Activated naive CD8-positive, alpha-beta T cell treated with anti-CD3 and anti-CD28 coated beads for 36 hours (primary cell): ENCODE measurements around the gene ATG10. TPM values are rescaled to one million over a fixed set of nuclear protein-coding genes. Genes with fewer than 3 reads are reported as not detected.
"Not testable (repeated sequence)": the region's sequence is repeated elsewhere in the genome, so short reads cannot be mapped to it uniquely, and the experiment has no call there.

ENCODE experiments used
- DNase-seq: peaks from one replicate; pipeline ENCODE4 v3.0.0; 2021
- H3K27ac Mint-ChIP-seq: one replicate; pipeline ENCODE4 v1.8.0; 2022; ENCODE audit warnings: mild to moderate bottlenecking, moderate library complexity, mixed read lengths
- H3K27me3 Mint-ChIP-seq: one replicate; pipeline ENCODE4 v1.8.0; 2022; ENCODE audit warnings: mild to moderate bottlenecking, mixed read lengths
- H3K36me3 Mint-ChIP-seq: one replicate; pipeline ENCODE4 v1.8.0; 2021; ENCODE audit warnings: mild to moderate bottlenecking, mixed read lengths
- H3K4me1 Mint-ChIP-seq: one replicate; pipeline ENCODE4 v1.8.0; 2021; ENCODE audit warnings: mixed read lengths
- H3K4me3 Mint-ChIP-seq: one replicate; pipeline ENCODE4 v1.8.0; 2022; ENCODE audit warnings: mild to moderate bottlenecking, moderate library complexity, mixed read lengths
- H3K9me3 Mint-ChIP-seq: one replicate; pipeline ENCODE4 v1.8.0; 2022; ENCODE audit warnings: mixed read lengths
- total RNA-seq, 2 experiments: library from RNA; stranded (reverse); gene quantifications; one replicate each; pipeline ENCODE4 v1.2.3, GENCODE V29; 2021

The ATG10 gene
- 10 to 100 TPM in 1 of 2 experiments, 1 to 10 TPM in 1; 9.3 to 10.7 TPM for total RNA-seq

DNA sequence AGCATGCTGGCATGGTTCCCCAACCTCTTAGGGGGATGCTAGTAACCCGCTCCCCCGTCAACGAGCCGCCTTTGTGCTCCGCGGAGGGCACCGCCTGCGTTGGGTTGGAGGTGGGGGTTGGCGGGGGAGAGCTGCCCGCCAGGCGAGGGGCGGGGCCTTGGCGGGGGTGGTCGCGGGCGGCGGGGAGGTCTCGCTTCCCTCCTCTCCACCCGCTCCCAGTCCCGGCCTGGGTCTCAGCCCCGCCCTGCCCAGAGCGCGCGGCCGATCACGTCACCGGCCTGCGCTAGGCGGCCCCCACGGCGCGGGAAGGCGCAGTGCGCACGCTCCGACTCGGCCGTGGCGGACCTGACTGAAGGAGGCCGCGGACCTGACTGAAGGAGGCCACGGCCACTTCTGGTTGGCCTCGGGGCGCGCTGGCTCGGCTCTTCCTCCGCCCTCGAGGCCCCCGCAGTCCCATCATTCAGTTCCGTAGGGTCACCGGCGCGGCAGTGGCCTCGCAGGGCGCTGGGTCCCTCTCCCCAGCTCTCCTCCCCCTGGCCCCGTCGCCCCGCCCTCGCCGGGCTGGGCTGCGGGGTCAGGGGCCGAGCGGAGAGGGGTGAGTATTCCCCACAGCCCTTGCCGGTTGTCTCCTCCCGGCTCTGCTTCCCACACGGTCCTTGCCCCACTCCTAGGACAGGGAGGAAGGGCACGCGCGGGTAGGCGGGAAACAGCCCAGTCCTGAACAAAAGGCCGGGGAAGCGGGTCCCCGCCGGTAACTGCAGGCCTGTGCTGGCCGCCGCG, at the start of gene ATG10:
Gene ATG10 (plus strand): TSS at position 312 of the 780 bp plus-strand sequence. CDS start 15,548 bp downstream, outside the sequence.
- Mint-ChIP-seq H3K9me3 (no peaks in the 10 kb centered on the region), H3K4me1 (peaks cover 15% of the 10 kb centered on the region), H3K27me3 (no peaks in the 10 kb centered on the region), H3K36me3 (peaks cover 4% of the 10 kb centered on the region), H3K27ac (peak within 1 kb of the TSS; percentile 94), H3K4me3 (peak within 1 kb of the TSS; percentile 82)
- peak; percentile 95 for DNase-seq

DNA sequence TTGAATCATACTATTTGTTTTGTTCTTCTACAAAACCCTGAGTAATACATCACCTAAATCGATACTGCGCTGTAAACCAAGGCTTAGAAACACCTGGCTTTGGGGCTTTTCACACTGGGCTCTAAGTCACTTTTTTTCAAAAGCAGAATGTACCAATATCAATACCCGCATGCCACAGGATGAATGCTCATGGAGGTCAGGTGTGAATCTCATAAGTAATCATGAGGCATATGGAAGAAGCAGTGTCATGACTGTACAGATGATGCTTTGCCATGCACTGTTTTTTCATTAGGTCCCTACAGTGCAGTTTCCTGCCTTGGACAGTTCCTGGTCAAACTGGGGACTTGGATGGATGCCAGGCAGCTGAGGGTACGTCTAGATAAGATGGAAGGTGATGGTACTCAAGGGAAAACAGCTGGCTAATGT, 49.0 kb upstream of the ATG10 start:
- no peak overlapping the region for H3K4me3 Mint-ChIP-seq
- peaks cover 3% of the 10 kb centered on the region for H3K36me3 Mint-ChIP-seq
- no peaks in the 10 kb centered on the region for H3K4me1 Mint-ChIP-seq
- DNase-seq = no peak
- no peak overlapping the region for H3K27ac Mint-ChIP-seq
- H3K9me3 Mint-ChIP-seq = peaks cover 2% of the 10 kb centered on the region
- no peaks in the 10 kb centered on the region for H3K27me3 Mint-ChIP-seq

DNA sequence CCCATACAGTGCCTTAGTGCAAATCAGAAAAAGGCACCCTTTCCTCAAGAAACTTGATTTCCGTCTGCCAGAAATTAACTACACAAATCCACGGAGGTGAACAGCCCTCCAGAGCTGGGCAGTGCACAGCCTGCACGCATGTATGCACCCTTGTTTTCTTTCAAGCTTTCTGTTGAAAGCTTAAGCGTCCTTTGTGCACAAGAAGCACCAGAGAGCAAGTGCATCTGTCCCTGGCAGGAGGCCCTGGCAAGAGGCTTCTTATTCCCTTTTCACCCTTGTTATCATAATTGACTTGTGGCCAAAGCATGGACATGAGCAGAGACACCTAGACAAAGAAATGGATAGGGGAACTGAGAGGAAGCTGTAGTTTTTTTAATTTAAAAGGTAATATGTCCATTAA, 47.4 kb upstream of the ATG10 start:
- Mint-ChIP-seq H3K4me3 (no peak overlapping the region), H3K27me3 (no peaks in the 10 kb centered on the region)

DNA sequence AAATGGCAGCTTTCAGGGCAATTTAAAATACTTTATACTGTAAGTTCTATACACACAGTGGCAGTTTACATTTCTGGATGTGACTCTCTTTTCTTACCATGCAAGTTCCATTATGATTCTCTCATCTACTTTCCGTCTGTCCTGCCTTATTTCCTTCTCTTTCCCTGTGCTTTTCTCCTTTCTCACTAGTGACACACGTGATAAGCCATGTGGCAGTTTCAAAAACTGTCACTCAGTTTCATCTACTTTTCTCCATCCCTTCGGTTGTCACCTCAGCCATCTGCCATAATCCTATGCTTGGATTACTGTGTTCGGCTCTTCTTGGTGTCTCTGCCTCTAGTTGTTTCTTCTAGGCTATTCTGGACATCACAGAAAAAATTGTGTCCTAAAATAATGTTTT, 46.8 kb upstream of the ATG10 start:
- no peak overlapping the region for H3K27ac Mint-ChIP-seq

More for the DNA sequence above, 47.4 kb upstream of the ATG10 start:
- no peak overlapping the region for H3K27ac Mint-ChIP-seq
- H3K36me3 Mint-ChIP-seq = peaks cover 4% of the 10 kb centered on the region
- H3K9me3 Mint-ChIP-seq = peaks cover 2% of the 10 kb centered on the region
- DNase-seq = no peak
- no peaks in the 10 kb centered on the region for H3K4me1 Mint-ChIP-seq

DNA sequence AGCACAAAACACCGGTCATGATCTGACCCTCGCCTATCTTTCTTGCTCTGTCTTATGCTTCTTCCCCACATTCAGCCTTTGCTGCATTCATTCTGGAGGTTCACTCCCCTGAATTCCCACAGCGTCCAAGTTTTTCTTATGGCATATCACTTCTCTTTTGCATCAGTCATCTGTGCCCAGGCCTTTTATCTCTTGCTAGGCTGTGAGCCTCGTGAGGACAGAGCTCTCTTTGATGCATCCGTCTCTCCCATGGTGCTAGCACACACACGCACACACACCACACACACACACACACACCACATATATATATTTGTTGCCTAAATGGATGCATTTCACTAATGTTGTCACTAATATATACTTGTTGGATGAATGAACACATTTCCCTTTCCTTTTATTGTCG, 45.8 kb upstream of the ATG10 start:
- Mint-ChIP-seq H3K27me3 (no peaks in the 10 kb centered on the region), H3K36me3 (peaks cover 4% of the 10 kb centered on the region), H3K9me3 (peaks cover 2% of the 10 kb centered on the region)

More for the DNA sequence above, 46.8 kb upstream of the ATG10 start:
- no peak for DNase-seq
- H3K4me1 Mint-ChIP-seq = no peaks in the 10 kb centered on the region
- H3K4me3 Mint-ChIP-seq = no peak overlapping the region
- H3K27me3 Mint-ChIP-seq = no peaks in the 10 kb centered on the region
- peaks cover 2% of the 10 kb centered on the region for H3K9me3 Mint-ChIP-seq
- H3K36me3 Mint-ChIP-seq = peaks cover 4% of the 10 kb centered on the region

DNA sequence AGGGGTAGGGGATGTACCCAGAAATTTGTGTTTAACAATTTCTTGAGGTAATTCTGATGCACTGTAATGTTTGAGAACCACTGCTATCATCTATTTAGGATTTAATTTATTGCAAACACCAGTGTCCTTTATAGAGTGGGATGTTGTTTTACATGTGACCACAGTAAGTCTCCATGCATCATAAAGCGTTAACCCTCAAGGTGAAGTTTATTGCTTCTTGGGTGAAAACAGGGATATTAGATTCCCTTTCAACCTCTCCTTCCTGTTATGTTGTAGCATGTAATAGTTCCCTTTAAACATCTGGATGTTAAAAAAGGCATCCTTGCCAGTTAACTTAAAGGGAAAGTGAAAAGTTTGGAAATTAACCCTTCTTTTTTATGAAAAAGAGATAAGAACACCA, 35.8 kb upstream of the ATG10 start:
- Mint-ChIP-seq H3K27ac (no peak overlapping the region), H3K4me1 (no peaks in the 10 kb centered on the region), H3K27me3 (no peaks in the 10 kb centered on the region), H3K36me3 (no peaks in the 10 kb centered on the region), H3K9me3 (peaks cover 4% of the 10 kb centered on the region), H3K4me3 (no peak overlapping the region)
- DNase-seq = no peak

More for the DNA sequence above, 45.8 kb upstream of the ATG10 start:
- H3K4me1 Mint-ChIP-seq = no peaks in the 10 kb centered on the region
- no peak overlapping the region for H3K27ac Mint-ChIP-seq
- no peak overlapping the region for H3K4me3 Mint-ChIP-seq
- DNase-seq = no peak

DNA sequence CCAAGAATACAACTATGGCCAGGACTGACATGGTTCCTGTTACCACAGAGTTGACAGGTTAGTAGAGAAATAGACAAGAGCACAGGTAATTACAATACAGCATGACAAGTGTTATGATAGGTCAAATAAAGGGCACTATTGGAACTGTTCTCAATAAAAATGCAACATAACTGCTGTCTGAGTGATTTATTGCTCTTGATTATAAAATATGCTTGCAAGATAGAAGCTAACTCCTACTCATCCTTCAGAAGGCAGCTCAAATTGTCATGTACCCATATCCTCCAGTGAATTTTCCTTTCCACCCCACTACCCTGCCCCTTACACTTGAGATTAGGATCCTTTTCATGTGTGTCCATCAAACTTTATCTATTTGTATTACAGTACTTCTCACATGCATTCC, 35.1 kb upstream of the ATG10 start:
- Mint-ChIP-seq H3K27ac (no peak overlapping the region), H3K9me3 (peaks cover 9% of the 10 kb centered on the region), H3K27me3 (no peaks in the 10 kb centered on the region), H3K36me3 (peaks cover 3% of the 10 kb centered on the region), H3K4me3 (no peak overlapping the region), H3K4me1 (no peaks in the 10 kb centered on the region)
- no peak for DNase-seq

DNA sequence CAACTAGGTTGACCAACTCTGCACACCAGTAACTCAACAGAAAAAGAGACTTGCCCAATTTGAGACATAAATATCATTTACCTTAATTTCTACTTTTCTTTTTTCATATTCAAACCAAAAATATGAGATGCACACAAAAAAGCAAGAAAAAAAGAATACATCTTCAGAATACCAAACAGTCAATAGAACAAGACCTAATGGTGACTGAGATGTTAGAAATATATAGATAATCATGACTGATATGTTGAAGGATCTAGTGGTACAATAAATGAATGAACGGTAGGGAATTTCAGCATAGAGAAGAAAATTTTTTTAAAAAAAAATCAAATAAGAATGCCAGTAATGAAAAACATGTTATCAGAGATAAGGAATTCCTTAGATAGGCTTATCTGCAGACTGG, 29.1 kb upstream of the ATG10 start:
- Mint-ChIP-seq H3K9me3 (peaks cover 22% of the 10 kb centered on the region), H3K27me3 (no peaks in the 10 kb centered on the region), H3K4me1 (no peaks in the 10 kb centered on the region), H3K4me3 (no peak overlapping the region), H3K27ac (no peak overlapping the region), H3K36me3 (peaks cover 8% of the 10 kb centered on the region)
- no peak for DNase-seq

DNA sequence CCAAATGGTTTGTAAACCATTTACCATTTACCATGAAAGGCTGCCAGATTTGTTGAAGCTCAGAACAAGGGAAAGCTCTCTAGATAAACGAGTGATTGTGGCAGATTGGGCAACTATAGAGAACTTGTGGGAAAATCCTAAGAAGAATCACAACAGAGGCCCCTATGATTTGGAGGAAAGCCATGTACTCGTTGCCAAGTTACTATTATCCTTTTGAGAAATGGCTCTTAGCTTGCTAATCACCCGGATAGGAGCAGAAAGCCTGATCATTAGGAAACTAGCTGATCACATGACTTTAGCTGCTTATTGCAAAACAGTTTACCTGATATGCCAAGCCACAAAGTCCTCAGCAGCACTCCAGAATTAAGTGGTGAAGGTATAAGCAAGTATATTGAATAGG, 23.5 kb upstream of the ATG10 start:
- no peak overlapping the region for H3K4me3 Mint-ChIP-seq
- no peaks in the 10 kb centered on the region for H3K27me3 Mint-ChIP-seq
- H3K4me1 Mint-ChIP-seq = no peaks in the 10 kb centered on the region
- peaks cover 2% of the 10 kb centered on the region for H3K9me3 Mint-ChIP-seq
- no peaks in the 10 kb centered on the region for H3K36me3 Mint-ChIP-seq
- no peak overlapping the region for H3K27ac Mint-ChIP-seq
- DNase-seq = no peak

DNA sequence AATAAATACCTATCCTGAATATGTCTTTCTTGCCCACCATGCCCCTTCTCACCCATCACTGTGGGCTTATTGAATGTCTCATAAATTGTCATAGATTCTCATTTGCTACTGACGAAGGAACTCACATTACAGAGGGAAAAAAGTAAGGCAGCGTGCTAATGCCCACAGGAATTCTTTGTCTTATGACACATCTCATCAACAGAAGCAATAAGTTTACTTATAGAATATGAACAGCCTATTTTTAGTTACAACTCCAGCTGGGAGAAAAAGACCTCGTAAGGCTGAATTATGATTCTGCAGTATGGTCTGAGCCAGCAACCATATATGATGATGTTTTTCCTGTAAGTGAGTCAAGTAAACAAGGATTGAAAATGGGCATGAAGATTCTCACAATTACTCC, 22.4 kb upstream of the ATG10 start:
- Mint-ChIP-seq H3K36me3 (no peaks in the 10 kb centered on the region), H3K4me1 (no peaks in the 10 kb centered on the region)

DNA sequence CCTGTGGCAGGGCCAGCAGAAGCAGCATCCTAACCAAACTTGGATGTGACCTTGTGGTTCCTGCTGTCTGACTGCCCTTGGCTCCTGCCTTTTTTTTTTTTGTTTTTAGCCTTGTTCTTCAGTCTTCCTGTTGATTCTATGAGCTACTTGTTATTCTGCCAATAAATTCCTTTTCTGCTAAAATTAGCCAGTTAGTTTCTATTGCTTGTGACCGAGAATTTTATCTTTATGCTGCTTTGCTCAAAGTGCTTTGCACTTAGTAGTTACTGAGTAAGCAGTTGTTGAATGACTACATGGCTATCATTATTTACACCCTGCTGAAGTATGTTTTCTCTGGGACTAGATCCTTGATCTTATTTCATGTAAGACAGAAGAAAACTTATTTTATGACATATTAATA, 20.8 kb upstream of the ATG10 start:
- DNase-seq = no peak
- Mint-ChIP-seq H3K27ac (no peak overlapping the region), H3K9me3 (no peaks in the 10 kb centered on the region), H3K36me3 (no peaks in the 10 kb centered on the region), H3K4me3 (no peak overlapping the region), H3K4me1 (no peaks in the 10 kb centered on the region), H3K27me3 (no peaks in the 10 kb centered on the region)

More for the DNA sequence above, 22.4 kb upstream of the ATG10 start:
- H3K27ac Mint-ChIP-seq = no peak overlapping the region
- no peak for DNase-seq
- H3K4me3 Mint-ChIP-seq = no peak overlapping the region
- H3K27me3 Mint-ChIP-seq = no peaks in the 10 kb centered on the region
- no peaks in the 10 kb centered on the region for H3K9me3 Mint-ChIP-seq

DNA sequence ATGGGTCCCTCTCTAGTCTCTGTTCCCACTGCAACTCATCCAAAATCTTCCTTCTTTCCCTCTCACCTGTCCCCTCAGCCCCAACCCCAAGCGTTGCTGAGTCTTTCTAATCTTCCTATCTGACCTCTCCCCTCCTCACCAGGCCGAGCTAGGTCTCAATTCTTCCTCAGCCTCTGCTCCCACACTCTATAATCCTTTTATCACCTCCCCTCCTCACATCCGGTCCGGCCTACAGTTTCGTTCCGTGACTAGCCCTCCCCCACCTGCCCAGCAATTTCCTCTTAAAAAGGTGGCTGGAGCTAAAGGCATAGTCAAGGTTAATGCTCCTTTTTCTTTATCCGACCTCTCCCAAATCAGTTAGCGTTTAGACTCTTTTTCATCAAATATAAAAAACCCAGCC, 17.0 kb upstream of the ATG10 start:
- not testable (repeated sequence) for H3K4me1 Mint-ChIP-seq, H3K4me3 Mint-ChIP-seq, DNase-seq, H3K27ac Mint-ChIP-seq, H3K27me3 Mint-ChIP-seq, H3K9me3 Mint-ChIP-seq, H3K36me3 Mint-ChIP-seq

DNA sequence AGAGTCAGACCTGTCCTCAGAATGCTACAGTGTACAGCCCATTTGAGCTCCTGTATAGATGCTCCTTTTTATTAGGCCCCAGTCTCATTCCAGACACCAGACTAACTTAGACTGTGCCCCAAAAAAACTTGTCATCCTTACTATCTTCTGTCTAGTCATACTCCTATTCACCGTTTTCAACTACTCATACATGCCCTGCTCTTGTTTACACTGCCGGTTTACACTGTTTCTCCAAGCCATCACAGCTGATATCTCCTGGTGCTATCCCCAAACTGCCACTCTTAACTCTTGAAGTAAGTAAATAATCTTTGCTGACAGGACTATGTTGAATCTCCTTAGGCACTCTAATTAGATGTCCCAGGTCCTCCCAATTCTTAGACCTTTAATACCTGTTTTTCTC, 13.7 kb upstream of the ATG10 start:
- not testable (repeated sequence) for H3K27ac Mint-ChIP-seq, DNase-seq, H3K9me3 Mint-ChIP-seq, H3K4me1 Mint-ChIP-seq, H3K4me3 Mint-ChIP-seq, H3K27me3 Mint-ChIP-seq, H3K36me3 Mint-ChIP-seq

DNA sequence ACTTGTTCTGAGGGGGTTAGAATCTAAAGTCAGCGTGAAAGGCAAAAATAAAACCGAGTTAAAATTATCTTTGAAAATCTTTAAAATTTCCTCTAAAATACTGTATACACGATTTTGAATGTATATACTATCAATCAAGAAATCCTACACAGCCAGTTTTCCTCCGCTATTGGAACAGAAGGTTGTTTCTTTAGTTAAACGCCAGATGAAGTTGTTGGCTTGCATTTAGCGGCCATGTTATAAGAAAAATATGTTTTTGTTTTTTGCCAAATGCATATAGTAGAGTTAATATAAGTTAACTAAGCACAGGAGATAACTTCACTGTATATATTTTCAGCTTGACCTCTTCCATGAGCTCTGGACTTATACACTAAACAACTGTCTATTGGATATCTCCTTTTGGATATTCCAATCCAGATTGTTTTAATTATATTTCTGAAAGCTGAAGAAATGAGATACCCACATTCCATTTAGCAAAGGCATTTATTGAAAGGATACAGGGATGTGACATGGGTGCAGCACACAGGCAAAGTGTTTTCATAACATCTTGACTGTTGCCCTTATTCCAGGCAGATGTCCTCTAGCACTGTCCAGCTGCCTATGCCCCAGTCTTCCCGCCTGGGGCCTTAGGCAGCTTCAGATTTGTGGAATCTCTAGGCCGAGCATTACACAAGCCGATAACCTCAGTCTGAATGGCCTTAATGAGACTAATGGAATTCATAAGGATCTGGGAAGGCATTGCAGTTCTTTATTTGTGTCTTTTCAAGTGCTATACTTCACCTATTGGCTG, 10.0 kb upstream of the ATG10 start:
- Mint-ChIP-seq H3K9me3 (no peaks in the 10 kb centered on the region), H3K4me1 (no peaks in the 10 kb centered on the region), H3K27me3 (no peaks in the 10 kb centered on the region), H3K4me3 (no peak overlapping the region), H3K36me3 (no peaks in the 10 kb centered on the region), H3K27ac (no peak overlapping the region)
- no peak for DNase-seq

DNA sequence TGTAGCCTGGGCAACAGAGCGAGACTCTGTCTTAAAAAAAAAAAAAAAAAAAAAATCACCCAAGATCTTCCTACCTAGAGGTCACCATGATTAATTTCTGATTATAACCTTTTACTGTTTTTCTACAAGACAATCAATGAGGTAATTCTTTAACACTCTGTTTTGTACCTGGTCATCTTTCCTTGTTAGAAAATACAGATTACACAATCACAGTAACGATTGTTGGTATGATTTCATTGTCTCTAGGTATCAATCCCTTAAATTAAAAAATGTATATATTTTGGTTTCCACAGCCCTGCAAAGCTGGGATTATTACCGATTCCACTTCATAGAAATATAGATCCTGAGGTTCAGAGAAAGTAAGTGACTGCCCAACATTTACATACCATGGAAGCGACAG, 8.3 kb upstream of the ATG10 start:
- Mint-ChIP-seq H3K27ac (no peak overlapping the region), H3K4me3 (no peak overlapping the region), H3K9me3 (no peaks in the 10 kb centered on the region), H3K36me3 (no peaks in the 10 kb centered on the region), H3K27me3 (no peaks in the 10 kb centered on the region), H3K4me1 (no peaks in the 10 kb centered on the region)
- DNase-seq = no peak
